ENCODE data around the gene KRT36. TPM values are rescaled to one million over a fixed set of nuclear protein-coding genes. Genes with fewer than 3 reads are reported as not detected.

KRT36 gene
- total RNA-seq, 1 donor from 2014 or later, result not detected

GRCh38 chr17:41452281-41452680 lies 37.4 kb downstream of the KRT36 start:
- H3K4me3 Mint-ChIP-seq (ENCODE audit: unreplicated experiment), result no peak overlapping the region
- no peak overlapping the region for H3K27ac Mint-ChIP-seq (ENCODE audit: unreplicated experiment)
- H3K27me3 Mint-ChIP-seq (ENCODE audit: low read depth), result peaks cover 27% of the 10 kb centered on the region
- peaks cover 3% of the 10 kb centered on the region for H3K36me3 Mint-ChIP-seq (ENCODE audit: low read depth)
- no peak for TF ChIP-seq CTCF (IDR thresholded peaks at IDR 0.05)
- peaks cover 4% of the 10 kb centered on the region for H3K4me1 Mint-ChIP-seq (ENCODE audit: low read depth)
- H3K9me3 Mint-ChIP-seq (ENCODE audit: low read depth), result peaks cover 14% of the 10 kb centered on the region
- no peak for DNase-seq (ENCODE audit: low spot score)

- no peak for TF ChIP-seq CTCF (IDR thresholded peaks at IDR 0.05)
- DNase-seq (ENCODE audit: low spot score), result no peak
- Mint-ChIP-seq H3K27me3 (ENCODE audit: low read depth) (peaks cover 23% of the 10 kb centered on the region), H3K4me3 (ENCODE audit: unreplicated experiment) (no peak overlapping the region), H3K27ac (ENCODE audit: unreplicated experiment) (no peak overlapping the region), H3K36me3 (ENCODE audit: low read depth) (peaks cover 3% of the 10 kb centered on the region), H3K4me1 (ENCODE audit: low read depth) (peaks cover 4% of the 10 kb centered on the region), H3K9me3 (ENCODE audit: low read depth) (peaks cover 14% of the 10 kb centered on the region)
These were observed 38.5 kb downstream of the KRT36 start for GRCh38 chr17:41451154-41451728.

GRCh38 chr17:41449008-41449407 lies 40.7 kb downstream of the KRT36 start:
- Mint-ChIP-seq H3K27me3 (ENCODE audit: low read depth) (peaks cover 20% of the 10 kb centered on the region), H3K4me1 (ENCODE audit: low read depth) (peaks cover 4% of the 10 kb centered on the region), H3K4me3 (ENCODE audit: unreplicated experiment) (no peak overlapping the region), H3K36me3 (ENCODE audit: low read depth) (peaks cover 3% of the 10 kb centered on the region), H3K9me3 (ENCODE audit: low read depth) (peaks cover 14% of the 10 kb centered on the region), H3K27ac (ENCODE audit: unreplicated experiment) (no peak overlapping the region)
- TF ChIP-seq CTCF (IDR thresholded peaks at IDR 0.05), result no peak
- DNase-seq (ENCODE audit: low spot score), result no peak

- TF ChIP-seq CTCF (IDR thresholded peaks at IDR 0.05), result no peak
- H3K27me3 Mint-ChIP-seq (ENCODE audit: low read depth), result peaks cover 14% of the 10 kb centered on the region
- H3K4me1 Mint-ChIP-seq (ENCODE audit: low read depth), result peaks cover 4% of the 10 kb centered on the region
- H3K4me3 Mint-ChIP-seq (ENCODE audit: unreplicated experiment), result no peak overlapping the region
- peaks cover 14% of the 10 kb centered on the region for H3K9me3 Mint-ChIP-seq (ENCODE audit: low read depth)
- no peak overlapping the region for H3K27ac Mint-ChIP-seq (ENCODE audit: unreplicated experiment)
- peaks cover 3% of the 10 kb centered on the region for H3K36me3 Mint-ChIP-seq (ENCODE audit: low read depth)
- no peak for DNase-seq (ENCODE audit: low spot score)
These were observed 41.2 kb downstream of the KRT36 start for GRCh38 chr17:41448506-41448905.

GRCh38 chr17:41446806-41447205 lies 42.9 kb downstream of the KRT36 start:
- H3K4me3 Mint-ChIP-seq (ENCODE audit: unreplicated experiment), result no peak overlapping the region

More at GRCh38 chr17:41446806-41447205, 42.9 kb downstream of the KRT36 start:
- no peak for DNase-seq (ENCODE audit: low spot score)
- Mint-ChIP-seq H3K27me3 (ENCODE audit: low read depth) (peaks cover 18% of the 10 kb centered on the region), H3K36me3 (ENCODE audit: low read depth) (peaks cover 3% of the 10 kb centered on the region), H3K27ac (ENCODE audit: unreplicated experiment) (no peak overlapping the region), H3K9me3 (ENCODE audit: low read depth) (peaks cover 11% of the 10 kb centered on the region), H3K4me1 (ENCODE audit: low read depth) (peaks cover 4% of the 10 kb centered on the region)
- TF ChIP-seq CTCF (IDR thresholded peaks at IDR 0.05), result no peak

Data from chondrocyte (in vitro differentiated cells).